Measurements from ENCODE around the gene TGFA. TPM values are rescaled to one million over a fixed set of nuclear protein-coding genes. Genes with fewer than 3 reads are reported as not detected.

TGFA gene
- total and polyA plus RNA-seq, 10 of the 15 experiments (the other 5 are each of a cell fraction or from before 2014, with no cell fraction given): 0.03 to 0.23 TPM; not detected in 8

DNA sequence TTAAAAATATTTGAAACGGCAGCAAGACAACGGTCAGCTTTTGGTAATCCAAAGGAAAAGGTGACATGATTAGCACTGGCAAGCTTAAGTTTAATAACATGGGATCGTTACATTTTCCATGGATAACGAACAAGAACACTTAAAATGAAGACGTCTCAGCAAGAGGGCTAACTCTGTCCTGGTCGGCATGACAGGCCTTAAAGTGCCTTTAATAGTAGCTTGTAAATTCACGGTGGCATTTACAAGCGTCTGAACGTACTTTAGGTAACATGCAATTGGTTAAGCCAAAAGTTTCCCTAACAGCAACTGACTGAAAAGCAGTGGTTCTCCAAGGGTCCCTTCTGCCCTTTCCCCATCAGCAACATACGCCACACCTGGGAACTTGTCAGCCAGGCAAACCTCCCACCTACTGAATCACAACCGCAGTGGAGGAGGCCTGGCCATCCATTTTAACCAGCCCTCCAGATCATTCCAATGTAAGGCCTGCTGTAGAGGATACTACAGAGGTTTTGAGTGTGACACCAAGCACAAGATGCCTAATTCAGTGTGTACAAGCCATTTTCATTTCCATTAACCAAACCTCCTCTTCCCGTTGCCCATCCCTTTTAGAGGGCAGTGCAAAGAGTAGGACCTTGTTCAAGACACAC is 4.4 kb downstream of the TGFA start:
- Histone ChIP-seq H4K20me1 (ENCODE audit: control insufficient read depth, insufficient read depth) (no peaks in the 10 kb centered on the region; the same call in 1 of the 2 replicates), H3K9me3 (replicated peaks; ENCODE audit: control insufficient read depth, insufficient read depth, low read length) (no peaks in the 10 kb centered on the region), H3K79me2 (ENCODE audit: control insufficient read depth, insufficient read depth, low read length) (no peaks in the 10 kb centered on the region), H3K27ac (ENCODE audit: control insufficient read depth, insufficient read depth) (no peak overlapping the region), H2AFZ (ENCODE audit: control insufficient read depth, low read depth, low read length) (no peak overlapping the region), H3K9ac (ENCODE audit: control insufficient read depth, insufficient read depth, low read length) (no peak overlapping the region), H3K4me1 (ENCODE audit: control insufficient read depth, insufficient read depth, low read length) (no peaks in the 10 kb centered on the region), H3K27me3 (replicated peaks in 1 of 2; ENCODE audit: control insufficient read depth in 2 of 2, insufficient read depth in 2 of 2, low read length in 1 of 2) (peaks cover 6 to 12% of the 10 kb centered on the region in 2 experiments), H3K4me2 (ENCODE audit: control insufficient read depth, insufficient read depth) (no peak overlapping the region), H3K36me3 (ENCODE audit: control insufficient read depth in 2 of 2, insufficient read depth in 2 of 2, low read length in 1 of 2) (no peaks in the 10 kb centered on the region), H3K4me3 (no peak overlapping the region)
- no TSS peak for BruUV-seq (replicated peaks)
- ATAC-seq (no peak), DNase-seq (ENCODE audit: low read depth, low spot score) (no peak), FAIRE-seq (no peak)
- SMC1A ChIA-PET (ENCODE audit: uncharacterized antibody, unreplicated experiment): no interaction called here
- RAD21 ChIA-PET (ENCODE audit: unreplicated experiment): no interaction called here
- no peak for TF ChIP-seq CEBPB (IDR thresholded peaks at IDR 0.05; ENCODE audit: borderline replicate concordance in 1 of 2, low read depth in 2 of 2, low read length in 2 of 2)
- TF ChIP-seq NFIC (IDR thresholded peaks at IDR 0.05; ENCODE audit: low read depth, low read length): no peak
- no peak for TF ChIP-seq CREM (IDR thresholded peaks at IDR 0.05; ENCODE audit: low read depth)
- TF ChIP-seq USF2 (IDR thresholded peaks at IDR 0.05; ENCODE audit: borderline replicate concordance, low read depth, low read length): no peak
- TF ChIP-seq ESRRA (IDR thresholded peaks at IDR 0.05; ENCODE audit: low read length): no peak
- TF ChIP-seq BHLHE40 (IDR thresholded peaks at IDR 0.05; ENCODE audit: borderline replicate concordance in 1 of 2, low read depth in 2 of 2, low read length in 1 of 2): no peak
- TF ChIP-seq HSF1 (IDR thresholded peaks at IDR 0.05; ENCODE audit: low read depth, low read length): no peak
- TF ChIP-seq ZNF207 (IDR thresholded peaks at IDR 0.05; ENCODE audit: borderline replicate concordance): no peak
- TF ChIP-seq KLF5 (IDR thresholded peaks at IDR 0.05; ENCODE audit: partially characterized antibody): no peak
- TF ChIP-seq, protein P1, sequence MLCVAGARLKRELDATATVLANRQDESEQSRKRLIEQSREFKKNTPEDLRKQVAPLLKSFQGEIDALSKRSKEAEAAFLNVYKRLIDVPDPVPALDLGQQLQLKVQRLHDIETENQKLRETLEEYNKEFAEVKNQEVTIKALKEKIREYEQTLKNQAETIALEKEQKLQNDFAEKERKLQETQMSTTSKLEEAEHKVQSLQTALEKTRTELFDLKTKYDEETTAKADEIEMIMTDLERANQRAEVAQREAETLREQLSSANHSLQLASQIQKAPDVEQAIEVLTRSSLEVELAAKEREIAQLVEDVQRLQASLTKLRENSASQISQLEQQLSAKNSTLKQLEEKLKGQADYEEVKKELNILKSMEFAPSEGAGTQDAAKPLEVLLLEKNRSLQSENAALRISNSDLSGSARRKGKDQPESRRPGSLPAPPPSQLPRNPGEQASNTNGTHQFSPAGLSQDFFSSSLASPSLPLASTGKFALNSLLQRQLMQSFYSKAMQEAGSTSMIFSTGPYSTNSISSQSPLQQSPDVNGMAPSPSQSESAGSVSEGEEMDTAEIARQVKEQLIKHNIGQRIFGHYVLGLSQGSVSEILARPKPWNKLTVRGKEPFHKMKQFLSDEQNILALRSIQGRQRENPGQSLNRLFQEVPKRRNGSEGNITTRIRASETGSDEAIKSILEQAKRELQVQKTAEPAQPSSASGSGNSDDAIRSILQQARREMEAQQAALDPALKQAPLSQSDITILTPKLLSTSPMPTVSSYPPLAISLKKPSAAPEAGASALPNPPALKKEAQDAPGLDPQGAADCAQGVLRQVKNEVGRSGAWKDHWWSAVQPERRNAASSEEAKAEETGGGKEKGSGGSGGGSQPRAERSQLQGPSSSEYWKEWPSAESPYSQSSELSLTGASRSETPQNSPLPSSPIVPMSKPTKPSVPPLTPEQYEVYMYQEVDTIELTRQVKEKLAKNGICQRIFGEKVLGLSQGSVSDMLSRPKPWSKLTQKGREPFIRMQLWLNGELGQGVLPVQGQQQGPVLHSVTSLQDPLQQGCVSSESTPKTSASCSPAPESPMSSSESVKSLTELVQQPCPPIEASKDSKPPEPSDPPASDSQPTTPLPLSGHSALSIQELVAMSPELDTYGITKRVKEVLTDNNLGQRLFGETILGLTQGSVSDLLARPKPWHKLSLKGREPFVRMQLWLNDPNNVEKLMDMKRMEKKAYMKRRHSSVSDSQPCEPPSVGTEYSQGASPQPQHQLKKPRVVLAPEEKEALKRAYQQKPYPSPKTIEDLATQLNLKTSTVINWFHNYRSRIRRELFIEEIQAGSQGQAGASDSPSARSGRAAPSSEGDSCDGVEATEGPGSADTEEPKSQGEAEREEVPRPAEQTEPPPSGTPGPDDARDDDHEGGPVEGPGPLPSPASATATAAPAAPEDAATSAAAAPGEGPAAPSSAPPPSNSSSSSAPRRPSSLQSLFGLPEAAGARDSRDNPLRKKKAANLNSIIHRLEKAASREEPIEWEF (IDR thresholded peaks at IDR 0.05; ENCODE audit: insufficient replicate concordance, low read depth, low read length): no peak
- TF ChIP-seq YY1 (IDR thresholded peaks at IDR 0.05; ENCODE audit: low read depth, low read length): no peak
- no peak for TF ChIP-seq MYB (IDR thresholded peaks at IDR 0.05; ENCODE audit: borderline replicate concordance, low read depth, low read length)
- no peak for TF ChIP-seq CBFB (IDR thresholded peaks at IDR 0.05; ENCODE audit: low read depth)
- TF ChIP-seq RELA (IDR thresholded peaks at IDR 0.05; ENCODE audit: borderline replicate concordance, partially characterized antibody): no peak
- no peak for TF ChIP-seq JUND (IDR thresholded peaks at IDR 0.05; ENCODE audit: low read depth, low read length)
- POLR2A ChIA-PET: no interaction called here
- CTCF ChIA-PET: interaction anchor here (0.8 kb wide), 1 partner anchor 8 kb away, joined by 4 read pairs; no protein-coding TSS in a partner anchor
- intact Hi-C loops (cut with micrococcal nuclease; ENCODE audit: unreplicated experiment) (no loop called here), in situ Hi-C loops (cut with MboI) (no loop called here)
- 41% methylated on average over 12 of the region's 12 CpGs for WGBS (ENCODE audit: insufficient coverage, insufficient replicate concordance, low lambda C conversion rate, missing lambda C conversion rate)
